Mesenchymal stem cell (in vitro differentiated cells and primary cell): Measurements from ENCODE around the gene MOV10L1.

Experiments
- DNase-seq: peaks from one replicate; pipeline ENCODE4 v3.0.0-alpha.2; 2013
- H2AFZ ChIP-seq: one replicate; pipeline ENCODE4 v1.6.1; 2013; ENCODE audit warnings: low read depth, mild to moderate bottlenecking, control low read depth, inconsistent platforms, low read length, moderate library complexity
- H2AK5ac ChIP-seq: 2 replicates; pipeline ENCODE4 v1.6.1; 2013; ENCODE audit warnings: low read length, moderate library complexity, mild to moderate bottlenecking, inconsistent platforms; ENCODE audit not compliant: severe bottlenecking
- H2BK120ac ChIP-seq: one replicate; pipeline ENCODE4 v1.6.1; 2013; ENCODE audit warnings: low read depth, mild to moderate bottlenecking, inconsistent platforms, low read length, moderate library complexity
- H2BK12ac ChIP-seq, 2 experiments: one replicate each; pipeline ENCODE4 v1.6.1; 2013; ENCODE audit warnings: inconsistent platforms in 2 of 2, low read length in 2 of 2, mild to moderate bottlenecking in 2 of 2, moderate library complexity in 2 of 2, control low read depth in 1 of 2
- H2BK15ac ChIP-seq: one replicate; pipeline ENCODE4 v1.6.1; 2013; ENCODE audit warnings: mild to moderate bottlenecking, low read depth, inconsistent platforms; ENCODE audit not compliant: poor library complexity, severe bottlenecking
- H2BK5ac ChIP-seq: 2 replicates; pipeline ENCODE4 v1.6.1; 2013; ENCODE audit warnings: low read depth, mild to moderate bottlenecking, low read length, control low read depth, inconsistent platforms; ENCODE audit not compliant: poor library complexity, severe bottlenecking
- H3K14ac ChIP-seq, 2 experiments: one replicate each; pipeline ENCODE4 v1.6.1; 2013; ENCODE audit warnings: inconsistent platforms in 2 of 2, low read length in 2 of 2, control low read depth in 1 of 2, mild to moderate bottlenecking in 1 of 2, moderate library complexity in 1 of 2
- H3K18ac ChIP-seq, 2 experiments: one replicate each; pipeline ENCODE4 v1.6.1; 2013; ENCODE audit warnings: inconsistent platforms in 2 of 2, low read length in 2 of 2, control low read depth in 1 of 2, low read depth in 1 of 2, mild to moderate bottlenecking in 1 of 2
- H3K23ac ChIP-seq, 2 experiments: one replicate each; pipeline ENCODE4 v1.6.1; 2013; ENCODE audit warnings: inconsistent platforms in 2 of 2, low read length in 2 of 2, mild to moderate bottlenecking in 2 of 2, moderate library complexity in 2 of 2, control low read depth in 1 of 2
- H3K27ac ChIP-seq: 2 replicates; pipeline ENCODE4 v1.5.1; 2013; ENCODE audit warnings: mild to moderate bottlenecking, moderate library complexity, low read length, control low read depth, inconsistent platforms; ENCODE audit not compliant: poor library complexity, severe bottlenecking
- H3K27me3 ChIP-seq, 2 experiments: 2 replicates each; pipeline versions ENCODE4 v1.6.1 to v1.7.0; 2013; ENCODE audit warnings: low read length in 2 of 2, mild to moderate bottlenecking in 2 of 2, moderate library complexity in 2 of 2, control low read depth in 1 of 2, inconsistent platforms in 1 of 2; ENCODE audit not compliant: control insufficient read depth in 1 of 2, insufficient read depth in 1 of 2
- H3K36me3 ChIP-seq, 2 experiments: 2 replicates each; pipeline versions ENCODE4 v1.6.1 to v1.7.0; 2013; ENCODE audit warnings: low read length in 2 of 2, control low read depth in 1 of 2, inconsistent platforms in 1 of 2, low read depth in 1 of 2, mild to moderate bottlenecking in 1 of 2; ENCODE audit not compliant: insufficient read depth in 2 of 2, control insufficient read depth in 1 of 2
- H3K4ac ChIP-seq, 2 experiments: one replicate each; pipeline ENCODE4 v1.6.1; 2013; ENCODE audit warnings: inconsistent platforms in 2 of 2, low read length in 2 of 2, mild to moderate bottlenecking in 2 of 2, moderate library complexity in 2 of 2, control low read depth in 1 of 2, low read depth in 1 of 2
- H3K4me1 ChIP-seq: 2 replicates; pipeline ENCODE4 v1.6.1; 2013; ENCODE audit warnings: low read depth, low read length, control low read depth; ENCODE audit not compliant: control insufficient read depth, insufficient read depth
- H3K4me2 ChIP-seq: 2 replicates; pipeline ENCODE4 v1.6.1; 2013; ENCODE audit warnings: low read length, mild to moderate bottlenecking, inconsistent platforms; ENCODE audit not compliant: poor library complexity, severe bottlenecking
- H3K4me3 ChIP-seq, 2 experiments: 2 replicates each; pipeline versions ENCODE4 v1.5.1 to v1.7.0; 2013; ENCODE audit warnings: low read length in 2 of 2, mild to moderate bottlenecking in 2 of 2, control low read depth in 1 of 2, low read depth in 1 of 2; ENCODE audit not compliant: insufficient read depth in 1 of 2
- H3K79me1 ChIP-seq: replicated peaks from 2 replicates; pipeline ENCODE4 v1.6.1; 2013; ENCODE audit warnings: mild to moderate bottlenecking, control low read depth, low read length, inconsistent platforms; ENCODE audit not compliant: poor library complexity, severe bottlenecking
- H3K9ac ChIP-seq: 2 replicates; pipeline ENCODE4 v1.7.0; 2013; ENCODE audit warnings: mild to moderate bottlenecking, low read length, moderate library complexity
- H3K9me3 ChIP-seq: 2 replicates; pipeline ENCODE4 v1.7.0; 2013; ENCODE audit warnings: mild to moderate bottlenecking, low read length; ENCODE audit not compliant: control insufficient read depth
- H4K8ac ChIP-seq: one replicate; pipeline ENCODE4 v1.6.1; 2013; ENCODE audit warnings: inconsistent platforms, mild to moderate bottlenecking, low read length, moderate library complexity
- H4K91ac ChIP-seq: one replicate; pipeline ENCODE4 v1.6.1; 2013; ENCODE audit warnings: mild to moderate bottlenecking, low read length, inconsistent platforms
- WGBS: methylation state at CpG from one replicate; pipeline ENCODE4 v1.1.7; 2013; ENCODE audit warnings: mixed read lengths; 5-methylcytosine and 5-hydroxymethylcytosine counted together

MOV10L1 gene

GRCh38 chr22:50112151-50113118, 22.6 kb downstream of the MOV10L1 start:
- peak overlapping the region; percentile 76 to 87 for H3K18ac ChIP-seq
- H3K4me2 ChIP-seq, result no peak overlapping the region
- WGBS, result 71% methylated on average over 25 of the region's 28 CpGs
- H2BK5ac ChIP-seq, result no peak overlapping the region
- H3K9ac ChIP-seq, result no peak overlapping the region
- no peaks in the 10 kb centered on the region for H3K9me3 ChIP-seq
- H3K27ac ChIP-seq, result no peak overlapping the region
- peak overlapping the region; percentile 96 for H4K91ac ChIP-seq
- peak overlapping the region; percentile 97 for H2BK15ac ChIP-seq
- peak; percentile 89 for DNase-seq
- peaks cover 19% of the 10 kb centered on the region for H3K4me1 ChIP-seq
- peaks cover 4 to 13% of the 10 kb centered on the region in 2 experiments for H3K27me3 ChIP-seq
- H3K14ac ChIP-seq, result peak overlapping the region in 1 of 2 experiments; percentile 5
- H2AK5ac ChIP-seq, result no peak overlapping the region
- H2AFZ ChIP-seq, result peak overlapping the region; percentile 80
- H3K4ac ChIP-seq, result peak overlapping the region; percentile 13 to 83
- no peaks in the 10 kb centered on the region for H3K79me1 ChIP-seq
- H4K8ac ChIP-seq, result peak overlapping the region; percentile 97
- peak overlapping the region; percentile 57 to 69 for H2BK12ac ChIP-seq
- H3K36me3 ChIP-seq, result no peaks in the 10 kb centered on the region
- peak overlapping the region; percentile 83 for H2BK120ac ChIP-seq
- no peak overlapping the region for H3K23ac ChIP-seq
- H3K4me3 ChIP-seq, result no peak overlapping the region

- Histone ChIP-seq H2BK5ac (no peak overlapping the region), H3K9ac (peak overlapping the region; percentile 82), H3K4me2 (no peak overlapping the region), H3K79me1 (no peaks in the 10 kb centered on the region), H3K4ac (peak overlapping the region; percentile 29 to 93), H2BK12ac (peak overlapping the region; percentile 14 to 95), H4K91ac (peak overlapping the region; percentile 97), H2AFZ (peak overlapping the region; percentile 76), H3K27ac (peak overlapping the region; percentile 27), H3K27me3 (peaks cover 0 to 7% of the 10 kb centered on the region in 2 experiments), H4K8ac (peak overlapping the region; percentile 97), H3K4me3 (peak overlapping the region in 1 of 2 experiments; percentile 65), H3K36me3 (no peaks in the 10 kb centered on the region), H3K9me3 (no peaks in the 10 kb centered on the region), H2BK120ac (peak overlapping the region; percentile 85), H3K18ac (peak overlapping the region; percentile 23 to 97), H3K4me1 (peaks cover 23% of the 10 kb centered on the region), H3K23ac (peak overlapping the region in 1 of 2 experiments; percentile 63), H2BK15ac (no peak overlapping the region), H2AK5ac (no peak overlapping the region), H3K14ac (peak overlapping the region in 1 of 2 experiments; percentile 74)
- peak; percentile 87 for DNase-seq
- 45% methylated on average over 17 of the region's 19 CpGs for WGBS
Observed at GRCh38 chr22:50114221-50115021, 24.6 kb downstream of the MOV10L1 start.

DNA sequence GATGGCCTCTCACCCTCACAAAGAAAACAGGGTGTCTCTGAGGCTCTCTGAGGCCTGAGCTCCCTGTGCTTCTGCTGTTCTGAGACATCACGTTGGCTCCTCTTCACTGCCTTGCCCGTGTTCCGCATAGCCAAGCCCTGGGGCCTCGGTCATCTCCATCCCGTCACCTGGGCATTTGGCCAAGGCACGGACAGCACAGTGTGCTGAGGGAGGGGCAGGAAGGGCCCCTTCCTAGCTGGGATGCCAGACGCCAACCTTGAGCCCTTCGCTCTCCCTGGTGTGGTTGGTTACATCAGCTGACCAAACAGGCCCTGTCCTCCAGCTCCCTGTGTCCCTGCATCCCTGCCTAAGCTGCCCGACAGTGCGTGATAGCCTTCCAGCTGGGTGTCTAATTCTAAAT, 25.9 kb downstream of the MOV10L1 start:
- peak overlapping the region; percentile 47 to 61 for H3K18ac ChIP-seq
- H2AK5ac ChIP-seq, result no peak overlapping the region
- H3K27me3 ChIP-seq, result peaks cover 3 to 12% of the 10 kb centered on the region in 2 experiments
- H3K14ac ChIP-seq, result peak overlapping the region in 1 of 2 experiments; percentile 79
- no peak overlapping the region for H3K27ac ChIP-seq
- peak overlapping the region; percentile 67 for H4K8ac ChIP-seq
- H3K23ac ChIP-seq, result no peak overlapping the region
- H3K9ac ChIP-seq, result no peak overlapping the region
- no peaks in the 10 kb centered on the region for H3K79me1 ChIP-seq
- H2BK15ac ChIP-seq, result no peak overlapping the region
- H3K4me3 ChIP-seq, result no peak overlapping the region
- H2BK5ac ChIP-seq, result no peak overlapping the region
- H3K4me1 ChIP-seq, result peaks cover 23% of the 10 kb centered on the region
- H2BK120ac ChIP-seq, result peak overlapping the region; percentile 85
- H3K36me3 ChIP-seq, result peaks cover 0 to 2% of the 10 kb centered on the region in 2 experiments
- H4K91ac ChIP-seq, result peak overlapping the region; percentile 48
- peak overlapping the region in 1 of 2 experiments; percentile 89 for H3K4ac ChIP-seq
- WGBS, result 84% methylated on average over 10 of the region's 10 CpGs
- no peak overlapping the region for H2AFZ ChIP-seq
- H2BK12ac ChIP-seq, result peak overlapping the region; percentile 11 to 32
- no peaks in the 10 kb centered on the region for H3K9me3 ChIP-seq
- no peak for DNase-seq
- H3K4me2 ChIP-seq, result no peak overlapping the region
